ENCODE measurements around the gene CPED1. TPM values are rescaled to one million over a fixed set of nuclear protein-coding genes. Genes with fewer than 3 reads are reported as not detected.
"Not testable (repeated sequence)": the region's sequence is repeated elsewhere in the genome, so short reads cannot be mapped to it uniquely, and the experiment has no call there.

CPED1 gene
- total RNA-seq, 1 donor from 2014 or later: 58.6 TPM

GRCh38 chr7:121252523-121253235 lies 264.2 kb downstream of the CPED1 start:
- not testable (repeated sequence) for DNase-seq (ENCODE audit: low spot score)

GRCh38 chr7:121259826-121260225 lies 271.3 kb downstream of the CPED1 start:
- DNase-seq (ENCODE audit: low spot score): no peak

GRCh38 chr7:121261207-121261884 lies 272.8 kb downstream of the CPED1 start:
- no peak for DNase-seq (ENCODE audit: low spot score)

GRCh38 chr7:121262221-121262620 lies 273.7 kb downstream of the CPED1 start:
- DNase-seq (ENCODE audit: low spot score): no peak

GRCh38 chr7:121262969-121263368 lies 274.5 kb downstream of the CPED1 start:
- no peak for DNase-seq (ENCODE audit: low spot score)

- DNase-seq (ENCODE audit: low spot score): no peak
These were observed 277.9 kb downstream of the CPED1 start for GRCh38 chr7:121266307-121266894.

GRCh38 chr7:121267612-121268011 lies 279.1 kb downstream of the CPED1 start:
- no peak for DNase-seq (ENCODE audit: low spot score)

GRCh38 chr7:121269798-121270197 lies 281.3 kb downstream of the CPED1 start:
- no peak for DNase-seq (ENCODE audit: low spot score)

GRCh38 chr7:121271098-121271497 lies 282.6 kb downstream of the CPED1 start:
- DNase-seq (ENCODE audit: low spot score): no peak

- DNase-seq (ENCODE audit: low spot score): no peak
These were observed 283.4 kb downstream of the CPED1 start for GRCh38 chr7:121271916-121272315.

GRCh38 chr7:121272676-121273075 lies 284.2 kb downstream of the CPED1 start:
- DNase-seq (ENCODE audit: low spot score): no peak

GRCh38 chr7:121273467-121274167 lies 285.1 kb downstream of the CPED1 start:
- no peak for DNase-seq (ENCODE audit: low spot score)

GRCh38 chr7:121274467-121274866 lies 286.0 kb downstream of the CPED1 start:
- DNase-seq (ENCODE audit: low spot score): no peak

GRCh38 chr7:121275204-121275603 lies 286.7 kb downstream of the CPED1 start:
- DNase-seq (ENCODE audit: low spot score): no peak

GRCh38 chr7:121276313-121276712 lies 287.8 kb downstream of the CPED1 start:
- DNase-seq (ENCODE audit: low spot score): no peak

GRCh38 chr7:121278120-121279021 lies 289.9 kb downstream of the CPED1 start:
- no peak for DNase-seq (ENCODE audit: low spot score)

GRCh38 chr7:121279060-121279620 lies 290.6 kb downstream of the CPED1 start:
- no peak for DNase-seq (ENCODE audit: low spot score)

GRCh38 chr7:121279822-121280221 lies 291.3 kb downstream of the CPED1 start:
- no peak for DNase-seq (ENCODE audit: low spot score)

- no peak for DNase-seq (ENCODE audit: low spot score)
These were observed 292.1 kb downstream of the CPED1 start for GRCh38 chr7:121280656-121281055.

GRCh38 chr7:121282129-121282528 lies 293.6 kb downstream of the CPED1 start:
- no peak for DNase-seq (ENCODE audit: low spot score)

- no peak for DNase-seq (ENCODE audit: low spot score)
These were observed 296.7 kb downstream of the CPED1 start for GRCh38 chr7:121285066-121285667.

Measured in mucosa of gallbladder (tissue), 1 donor.